NT2/D1 (cell line): ENCODE data around the gene PLK3.

Source experiments
- YY1 ChIP-seq: IDR thresholded peaks from 2 replicates; pipeline ENCODE4 v1.6.1; 2011; ENCODE audit not compliant: insufficient read length, insufficient read depth
- ZNF274 ChIP-seq: IDR thresholded peaks from 2 replicates; pipeline ENCODE4 v1.6.1; 2011; ENCODE audit warnings: mild to moderate bottlenecking, low read depth, low read length

DNA sequence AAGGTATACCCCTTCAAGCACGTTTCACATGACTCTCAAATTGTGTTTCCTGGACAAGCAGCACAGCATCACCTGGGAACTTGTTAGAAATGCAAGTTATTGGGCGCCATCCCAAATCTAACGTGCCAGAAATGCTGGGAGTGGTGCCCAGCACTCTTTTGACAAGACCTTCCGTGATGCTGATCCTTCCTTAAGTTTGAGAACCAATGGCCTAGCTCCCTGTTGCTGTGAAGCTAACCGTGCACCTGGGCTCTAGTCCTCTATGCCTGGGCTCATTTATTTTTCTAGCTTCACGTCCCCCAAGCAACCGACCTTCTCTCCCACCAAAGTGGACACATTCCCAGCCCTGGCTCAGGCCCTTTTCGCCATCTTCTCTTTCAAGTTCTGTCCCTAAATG lies 16.5 kb upstream of the PLK3 start:
- TF ChIP-seq YY1 (no peak), ZNF274 (no peak)
